Smooth muscle cell of the brain vasculature (primary cell): ENCODE results near the gene PRPF18.
"Not testable (repeated sequence)": the region's sequence is repeated elsewhere in the genome, so short reads cannot be mapped to it uniquely, and the experiment has no call there.

ENCODE experiments used
- DNase-seq: peaks from one replicate; pipeline ENCODE4 v3.0.0-alpha.2; 2012; ENCODE audit warnings: low read depth, low spot score

PRPF18 gene

GRCh38 chr10:13586676-13587355, at the start of gene PRPF18:
PRPF18 (plus strand) TSS chr10:13586965; CDS start chr10:13587087, 122 bp downstream.
- DNase-seq = peak; percentile 75

GRCh38 chr10:13537985-13538384, 48.8 kb upstream of the PRPF18 start:
- DNase-seq = not testable (repeated sequence)

GRCh38 chr10:13542533-13542932, 44.2 kb upstream of the PRPF18 start:
- no peak for DNase-seq

- no peak for DNase-seq
Measured at GRCh38 chr10:13550802-13551201, 36.0 kb upstream of the PRPF18 start.

GRCh38 chr10:13555884-13556510, 30.8 kb upstream of the PRPF18 start:
- no peak for DNase-seq

GRCh38 chr10:13559124-13559700, 27.6 kb upstream of the PRPF18 start:
- no peak for DNase-seq

GRCh38 chr10:13560597-13560996, 26.2 kb upstream of the PRPF18 start:
- DNase-seq = peak; percentile 74

GRCh38 chr10:13563481-13564445, 23.0 kb upstream of the PRPF18 start:
- no peak for DNase-seq

GRCh38 chr10:13564576-13564975, 22.2 kb upstream of the PRPF18 start:
- DNase-seq = no peak

GRCh38 chr10:13567030-13567429, 19.7 kb upstream of the PRPF18 start:
- DNase-seq = no peak

- DNase-seq = no peak
Measured at GRCh38 chr10:13571541-13571940, 15.2 kb upstream of the PRPF18 start.

- DNase-seq = no peak
Measured at GRCh38 chr10:13573960-13574359, 12.8 kb upstream of the PRPF18 start.

- no peak for DNase-seq
Measured at GRCh38 chr10:13585195-13585751, 1.5 kb upstream of the PRPF18 start.

GRCh38 chr10:13585943-13586342, 822 bp upstream of the PRPF18 start:
- DNase-seq = no peak

- no peak for DNase-seq
Measured at GRCh38 chr10:13587391-13587790, 626 bp downstream of the PRPF18 start.

GRCh38 chr10:13589316-13589715, 2.6 kb downstream of the PRPF18 start:
- no peak for DNase-seq

- no peak for DNase-seq
Measured at GRCh38 chr10:13590886-13591285, 4.1 kb downstream of the PRPF18 start.

- DNase-seq = no peak
Measured at GRCh38 chr10:13592306-13592705, 5.5 kb downstream of the PRPF18 start.

GRCh38 chr10:13593535-13593934, 6.8 kb downstream of the PRPF18 start:
- no peak for DNase-seq

- no peak for DNase-seq
Measured at GRCh38 chr10:13594641-13595040, 7.9 kb downstream of the PRPF18 start.

- no peak for DNase-seq
Measured at GRCh38 chr10:13597909-13598308, 11.1 kb downstream of the PRPF18 start.
